NCI-H1436 treated with DMSO at 0.1 percent for 48 hours (cell line): ENCODE results near the gene PRR11.
"Not testable (repeated sequence)": the region's sequence is repeated elsewhere in the genome, so short reads cannot be mapped to it uniquely, and the experiment has no call there.

ENCODE experiments used
- DNase-seq: peaks from one replicate; lab custom pipeline; 2025; lab: John Stamatoyannopoulos, UW

Gene PRR11

DNA sequence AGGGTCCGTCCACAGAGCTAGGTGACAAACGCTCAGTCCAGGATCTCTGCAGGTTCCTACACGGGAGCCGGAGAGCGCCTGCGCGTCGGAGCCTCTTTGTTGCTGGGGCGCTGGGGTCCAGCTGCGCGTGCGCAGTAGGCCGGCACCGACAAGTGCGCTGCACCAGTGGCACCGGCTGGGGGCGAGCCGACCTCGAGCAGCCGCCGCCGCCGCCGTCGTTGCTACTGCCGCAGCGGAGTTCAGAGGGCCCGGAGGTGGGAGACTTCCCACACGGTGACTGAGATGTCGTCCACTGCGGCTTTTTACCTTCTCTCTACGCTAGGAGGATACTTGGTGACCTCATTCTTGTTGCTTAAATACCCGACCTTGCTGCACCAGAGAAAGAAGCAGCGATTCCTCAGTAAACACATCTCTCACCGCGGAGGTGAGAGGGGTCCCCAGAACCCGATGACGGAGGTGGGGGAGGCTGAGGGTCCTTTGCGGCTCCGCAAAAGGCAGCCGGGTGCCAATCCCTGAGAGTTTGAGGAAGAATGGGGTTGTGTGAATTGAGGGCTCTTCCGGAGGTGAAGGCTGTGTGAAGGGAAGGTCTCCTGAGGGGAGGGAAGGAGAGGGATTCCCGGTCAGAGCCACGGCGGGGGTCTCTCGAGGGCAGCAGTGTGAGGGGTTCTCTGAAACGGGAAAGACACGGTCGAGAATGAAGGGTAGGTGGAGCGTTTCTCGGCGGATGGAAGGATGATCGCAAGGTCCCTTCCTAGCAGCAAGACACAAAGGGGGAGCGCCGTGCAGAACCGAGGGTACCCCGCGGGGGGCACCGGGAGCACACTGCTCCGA, 65.0 kb downstream of the PRR11 start, which contains the start of gene GDPD1:
Gene GDPD1 (plus strand): TSS at position 184 of the 831 bp plus-strand sequence. CDS start 99 bp downstream, at position 283.
- peak; percentile 93 for DNase-seq

DNA sequence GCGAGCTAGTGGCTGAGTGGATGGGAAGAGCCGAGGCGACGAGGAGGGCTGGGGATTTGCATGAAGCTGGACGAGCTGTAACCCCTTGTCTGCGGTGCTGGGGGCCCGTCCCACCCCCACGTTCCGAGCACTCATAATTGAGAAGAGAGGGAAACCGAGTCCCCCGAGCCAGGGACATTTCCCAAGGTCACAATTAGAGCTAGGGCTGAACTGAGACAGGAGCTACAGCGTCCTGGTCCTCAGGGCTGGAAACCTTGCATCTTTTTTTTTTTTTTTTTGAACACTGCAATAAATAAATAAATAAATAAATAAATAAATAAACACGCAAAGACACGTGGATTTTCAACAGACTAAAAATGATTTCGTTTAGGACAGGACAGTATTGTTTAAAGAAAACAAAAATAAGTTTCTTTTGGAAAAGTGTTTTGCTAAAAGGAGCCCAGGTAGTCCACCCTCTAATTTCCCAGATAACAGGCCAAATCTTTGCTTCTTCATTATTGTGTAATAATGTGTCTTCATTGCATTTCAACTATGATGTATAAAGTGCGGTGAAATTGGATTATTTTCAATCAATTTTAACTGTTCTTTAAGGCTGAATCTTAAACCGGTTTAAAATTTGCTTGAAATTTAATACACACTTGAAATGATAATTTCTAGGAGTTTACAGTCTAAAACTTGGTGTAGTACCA, 65.8 kb downstream of the PRR11 start:
- DNase-seq: peak; percentile 3

- DNase-seq: no peak
These were observed 68.3 kb downstream of the PRR11 start for GRCh38 chr17:59223813-59224212.

DNA sequence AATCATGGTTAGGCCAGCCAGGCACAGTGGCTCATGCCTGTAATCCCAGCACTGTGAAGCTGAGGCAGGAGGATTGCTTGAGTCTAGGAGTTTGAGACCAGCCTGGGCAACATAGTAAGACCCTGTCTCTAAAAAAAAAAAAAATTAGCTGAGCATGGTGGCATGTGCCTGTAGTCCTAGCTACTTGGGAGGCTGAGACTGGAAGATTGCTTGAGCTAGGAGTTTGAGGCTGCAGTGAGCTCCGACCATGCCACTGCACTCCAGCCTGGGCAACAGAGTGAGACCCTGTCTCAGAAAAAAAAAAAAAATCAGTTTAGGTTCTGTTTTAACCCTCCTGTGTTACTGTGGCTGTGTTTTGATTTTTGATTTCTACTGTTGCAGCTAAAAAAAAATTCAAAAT, 73.0 kb downstream of the PRR11 start:
- not testable (repeated sequence) for DNase-seq

DNA sequence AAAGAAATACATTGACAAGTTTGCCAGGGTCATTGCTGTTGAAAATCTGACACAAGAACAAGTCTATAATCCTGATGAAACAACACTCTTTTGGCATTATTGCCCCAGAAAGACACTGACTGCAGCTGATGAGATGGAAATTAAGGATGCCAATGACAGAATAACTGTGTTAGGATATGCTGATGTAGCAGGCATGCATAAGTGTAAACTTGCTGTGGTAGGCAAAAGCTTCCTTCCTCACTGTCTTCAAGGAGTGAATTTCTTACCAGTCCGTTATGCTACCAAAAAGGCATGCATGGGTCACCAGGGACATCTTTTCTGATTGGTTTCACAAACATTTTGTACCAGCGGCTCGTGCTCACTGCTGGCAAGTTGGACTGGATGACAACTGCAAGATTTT, 75.2 kb downstream of the PRR11 start:
- no peak for DNase-seq

- no peak for DNase-seq
These were observed 79.1 kb downstream of the PRR11 start for GRCh38 chr17:59234631-59235030.

- DNase-seq: no peak
These were observed 83.4 kb downstream of the PRR11 start for GRCh38 chr17:59238906-59239305.

DNA sequence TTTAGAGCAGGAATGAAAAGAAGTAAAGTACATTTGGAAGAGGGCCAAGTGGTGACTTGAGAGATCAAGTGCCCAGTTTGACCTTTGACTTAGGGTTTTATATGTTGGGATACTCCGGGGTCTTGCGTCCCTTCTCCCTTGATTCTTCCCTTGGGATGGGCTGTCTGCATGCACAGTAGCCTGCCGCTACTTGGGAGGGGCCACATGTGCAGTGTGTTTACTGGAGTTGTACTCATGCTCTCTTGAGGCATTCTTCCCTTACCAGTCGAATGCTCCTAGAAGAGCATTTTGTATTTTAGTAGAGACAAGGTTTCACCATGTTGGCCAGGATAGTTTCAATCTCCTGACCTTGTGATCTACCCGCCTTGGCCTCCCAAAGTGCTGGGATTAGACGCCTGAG, 88.5 kb downstream of the PRR11 start:
- DNase-seq: no peak
